ENCODE results near the gene PDLIM5.

Gene PDLIM5

DNA sequence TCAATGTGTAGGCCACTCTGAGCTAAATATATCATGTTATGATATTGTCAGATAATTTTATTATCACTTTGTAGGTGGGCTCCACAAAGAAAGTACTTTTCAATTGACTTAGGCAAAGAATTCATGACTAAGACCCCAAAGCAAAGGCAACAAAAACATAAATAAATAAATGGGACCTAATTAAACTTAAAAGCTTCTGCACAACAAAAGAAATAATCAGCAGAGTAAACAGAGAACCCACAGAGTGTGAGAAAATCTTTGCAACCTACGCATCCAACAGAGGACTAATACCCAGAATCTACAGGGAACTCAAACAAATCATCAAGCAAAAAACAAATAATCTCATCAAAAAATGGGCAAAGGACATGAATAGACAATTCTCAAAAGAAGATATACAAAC is 15.2 kb upstream of the PDLIM5 start:
- no peak for TF ChIP-seq CTCF (IDR thresholded peaks at IDR 0.05; ENCODE audit: low read depth, low read length, missing control alignments)
- DNase-seq (ENCODE audit: low read depth): no peak
- no peak overlapping the region for H3K4me3 ChIP-seq (ENCODE audit: low read depth, low read length)

DNA sequence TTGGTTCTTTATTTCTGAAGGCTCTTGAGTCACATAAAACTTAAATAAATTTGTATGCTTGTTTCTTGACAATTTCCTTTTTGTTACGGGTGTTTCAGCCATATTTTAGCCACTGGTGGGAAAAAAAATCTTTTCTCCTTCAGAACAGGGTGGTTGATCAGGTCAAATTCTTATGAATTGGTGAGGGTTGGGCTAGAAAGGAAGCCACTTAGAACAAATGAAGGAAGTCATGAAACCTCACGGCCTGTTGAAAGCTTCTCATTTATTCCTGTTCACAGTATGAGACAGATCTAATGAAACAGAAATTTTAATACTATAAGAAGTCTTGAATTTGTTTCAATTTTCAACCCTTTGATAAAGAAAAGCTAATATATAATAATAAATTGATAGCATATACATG is 12.1 kb upstream of the PDLIM5 start:
- no peak for TF ChIP-seq CTCF (IDR thresholded peaks at IDR 0.05; ENCODE audit: low read depth, low read length, missing control alignments)
- no peak for DNase-seq (ENCODE audit: low read depth)

DNA sequence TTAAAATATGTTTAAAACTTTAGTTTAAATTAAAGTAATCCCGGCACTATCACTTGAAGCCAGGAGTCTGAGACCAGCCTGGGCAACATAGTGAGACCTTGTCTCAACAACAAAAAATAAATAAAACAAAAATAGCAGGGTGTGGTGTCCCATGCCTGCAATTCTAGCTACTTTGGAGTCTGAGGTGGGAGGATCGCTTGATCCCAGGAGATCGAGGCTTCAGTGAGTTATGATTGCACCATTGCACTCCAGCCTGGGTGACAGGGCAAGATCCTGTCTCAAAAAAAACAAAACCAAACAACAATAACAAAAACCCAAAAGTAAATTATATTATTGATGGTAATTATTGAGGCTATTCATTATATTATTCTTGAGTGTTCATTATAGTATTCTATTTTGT is 9.9 kb upstream of the PDLIM5 start:
- no peak overlapping the region for H3K4me3 ChIP-seq (ENCODE audit: low read depth, low read length)
- no peak for DNase-seq (ENCODE audit: low read depth)
- no peak for TF ChIP-seq CTCF (IDR thresholded peaks at IDR 0.05; ENCODE audit: low read depth, low read length, missing control alignments)

More for the DNA sequence above, 12.1 kb upstream of the PDLIM5 start:
- no peak overlapping the region for H3K4me3 ChIP-seq (ENCODE audit: low read depth, low read length)

DNA sequence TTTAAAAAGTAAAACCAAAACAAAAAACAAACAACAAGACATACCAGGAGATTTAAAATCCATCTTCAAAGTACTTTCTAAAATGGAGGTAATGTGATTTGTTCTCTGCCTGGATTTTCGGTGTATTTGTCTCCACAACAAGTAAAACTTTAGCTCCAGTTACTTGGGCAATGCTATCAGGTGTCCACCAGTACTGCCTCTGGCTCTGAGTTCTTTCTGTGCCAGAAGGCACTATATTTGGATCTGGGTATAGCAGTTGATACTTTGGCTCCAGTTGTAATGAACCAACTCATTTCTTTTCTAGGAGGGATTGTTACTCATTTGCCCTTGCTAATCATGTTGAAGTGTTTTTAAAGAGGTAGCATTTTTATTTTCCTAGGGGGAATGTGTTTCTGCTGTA is 9.5 kb upstream of the PDLIM5 start:
- no peak for TF ChIP-seq CTCF (IDR thresholded peaks at IDR 0.05; ENCODE audit: low read depth, low read length, missing control alignments)
- H3K4me3 ChIP-seq (ENCODE audit: low read depth, low read length): no peak overlapping the region
- no peak for DNase-seq (ENCODE audit: low read depth)

DNA sequence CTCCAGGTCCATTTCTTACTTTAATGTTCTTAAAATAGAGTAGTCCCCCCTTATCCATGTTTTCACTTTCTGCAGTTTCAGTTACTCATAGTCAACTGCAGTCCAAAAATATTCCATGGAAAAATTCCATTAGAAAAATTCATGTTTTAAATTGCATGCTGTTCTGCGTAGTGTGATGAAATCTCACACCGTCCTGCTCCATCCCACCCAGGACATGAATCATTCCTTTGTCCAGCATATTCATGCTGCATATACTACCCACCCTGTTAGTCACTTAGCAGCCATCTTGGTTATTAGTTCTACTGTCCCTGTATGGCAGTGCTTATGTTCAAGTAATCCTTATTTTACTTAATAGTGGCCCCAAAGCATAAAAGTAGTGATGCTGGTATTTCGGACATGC is 5.4 kb upstream of the PDLIM5 start:
- no peak overlapping the region for H3K4me3 ChIP-seq (ENCODE audit: low read depth, low read length)
- no peak for DNase-seq (ENCODE audit: low read depth)
- no peak for TF ChIP-seq CTCF (IDR thresholded peaks at IDR 0.05; ENCODE audit: low read depth, low read length, missing control alignments)

DNA sequence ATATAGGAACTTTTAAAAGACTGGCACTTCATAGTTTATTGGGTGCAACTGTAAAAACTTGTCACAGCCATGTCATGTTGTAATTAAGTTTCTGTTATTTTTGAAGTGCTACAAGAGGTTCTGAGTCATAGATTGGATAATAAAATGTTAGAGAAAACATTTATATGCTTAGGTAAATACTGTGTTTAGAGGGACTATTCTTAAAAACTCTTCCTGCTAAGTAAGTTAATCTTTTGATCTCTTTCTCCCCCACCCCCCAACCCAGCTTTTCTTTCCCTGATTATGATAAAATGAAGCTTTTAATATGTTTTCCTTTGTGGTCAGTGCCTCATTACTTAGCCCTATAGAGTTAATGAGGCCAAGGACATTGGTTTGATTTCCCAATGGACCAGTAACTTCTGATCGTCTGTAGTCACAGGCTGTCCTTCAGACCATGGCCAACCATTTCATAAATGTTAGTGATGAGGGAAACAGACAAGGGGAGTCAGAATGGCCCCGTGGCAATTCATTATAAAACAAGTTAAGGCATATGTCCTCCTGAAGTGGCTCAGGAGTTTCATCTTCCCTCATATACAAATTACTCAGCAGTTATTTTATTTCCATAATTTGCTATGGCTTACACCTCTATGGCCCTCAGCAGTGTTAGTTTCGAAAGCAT is 3.9 kb upstream of the PDLIM5 start:
- H3K4me3 ChIP-seq (ENCODE audit: low read depth, low read length): no peak overlapping the region
- DNase-seq (ENCODE audit: low read depth): no peak
- no peak for TF ChIP-seq CTCF (IDR thresholded peaks at IDR 0.05; ENCODE audit: low read depth, low read length, missing control alignments)

GRCh38 chr4:94448815-94449375 is 2.8 kb upstream of the PDLIM5 start:
- DNase-seq (ENCODE audit: low read depth): no peak
- no peak overlapping the region for H3K4me3 ChIP-seq (ENCODE audit: low read depth, low read length)

More at GRCh38 chr4:94448815-94449375, 2.8 kb upstream of the PDLIM5 start:
- no peak for TF ChIP-seq CTCF (IDR thresholded peaks at IDR 0.05; ENCODE audit: low read depth, low read length, missing control alignments)

Measured in GM12864 (cell line).